Measurements from ENCODE around the gene POC1A.

GRCh38 chr3:52123106-52123725 lies 31.0 kb downstream of the POC1A start:
- TF ChIP-seq CTCF (conservative IDR thresholded peaks at IDR 0.05) (peak; percentile 81), EZH2 (IDR thresholded peaks at IDR 0.05; ENCODE audit: low read depth) (no peak)

Measured in PC-9 (cell line).